ENCODE measurements around the gene ZCCHC14.

The ZCCHC14 gene

DNA sequence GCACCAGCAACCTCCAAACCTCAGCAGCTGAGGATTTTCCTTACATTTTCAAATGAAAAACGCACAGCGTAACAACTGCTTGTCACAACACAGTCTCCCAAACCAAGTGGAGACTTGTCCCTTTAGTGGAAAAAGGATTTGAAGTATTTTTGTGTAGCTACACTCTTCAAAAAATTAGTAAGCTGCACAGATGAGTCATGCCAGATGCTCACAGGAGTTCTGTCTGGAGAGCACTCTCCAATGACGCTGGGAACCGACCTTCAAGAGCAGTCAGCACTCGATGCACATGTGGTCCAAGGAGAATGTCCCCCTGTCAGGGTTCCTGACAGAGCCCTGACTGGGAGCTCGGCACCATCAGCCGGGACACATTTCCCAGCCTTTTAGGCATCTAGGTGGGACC is 60.9 kb downstream of the ZCCHC14 start:
- DNase-seq (ENCODE audit: low read depth) = no peak

DNA sequence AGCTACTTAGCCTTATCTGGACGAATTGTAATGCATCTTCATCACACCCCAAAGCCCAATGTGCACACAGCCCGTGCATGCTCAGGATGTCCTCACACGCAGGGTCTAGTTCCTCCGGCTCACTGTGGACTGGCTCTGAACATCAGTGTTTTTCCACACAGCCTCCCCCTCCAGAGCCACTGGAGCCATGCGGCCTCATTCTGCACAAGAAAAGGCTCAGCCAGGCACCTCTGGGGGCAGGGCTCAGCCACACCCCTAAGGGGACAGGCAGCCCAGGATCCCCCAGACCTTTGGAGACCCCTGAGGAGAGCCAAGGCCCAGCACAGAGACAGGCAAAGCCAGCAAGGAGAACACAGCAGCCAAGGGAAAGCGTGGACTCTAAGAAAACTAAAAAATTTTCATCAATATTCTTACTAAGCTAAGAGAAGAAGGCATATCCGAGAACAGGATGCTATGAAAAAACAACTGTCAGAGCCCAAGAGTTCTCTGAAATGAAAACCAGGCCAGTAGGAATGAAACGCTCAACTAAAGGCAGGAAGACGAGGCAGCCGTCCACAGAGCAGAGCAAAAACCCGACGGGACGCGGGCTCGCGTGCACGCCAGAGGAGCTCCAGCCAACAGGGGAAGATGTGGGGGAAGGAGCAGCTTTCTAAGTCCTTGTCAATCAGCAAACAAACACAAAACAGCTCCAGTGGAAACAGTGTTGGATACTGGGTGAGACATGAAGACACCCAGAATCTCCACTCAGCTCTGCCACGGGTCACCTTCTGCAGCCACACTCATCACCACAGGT is 66.2 kb downstream of the ZCCHC14 start:
- DNase-seq (ENCODE audit: low read depth) = no peak

DNA sequence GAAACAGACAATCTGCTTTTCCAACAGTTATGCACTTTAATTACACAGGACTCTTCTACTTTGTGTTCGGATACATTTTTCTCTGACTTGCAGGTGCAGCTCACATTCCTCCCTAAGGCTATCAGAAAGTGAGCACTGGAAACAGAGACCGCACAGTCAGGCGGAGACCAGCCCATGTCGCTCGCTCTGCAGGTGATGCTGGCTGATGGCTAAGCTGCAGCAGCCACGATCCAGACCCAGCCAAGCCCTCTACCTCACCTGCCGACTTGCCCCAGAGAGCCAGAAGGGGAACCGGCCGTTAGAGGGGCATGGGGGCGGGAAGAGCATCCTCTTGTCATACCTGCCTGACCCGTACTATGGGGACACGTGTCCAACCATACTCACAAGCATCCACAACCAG is 66.9 kb downstream of the ZCCHC14 start:
- DNase-seq (ENCODE audit: low read depth) = no peak

DNA sequence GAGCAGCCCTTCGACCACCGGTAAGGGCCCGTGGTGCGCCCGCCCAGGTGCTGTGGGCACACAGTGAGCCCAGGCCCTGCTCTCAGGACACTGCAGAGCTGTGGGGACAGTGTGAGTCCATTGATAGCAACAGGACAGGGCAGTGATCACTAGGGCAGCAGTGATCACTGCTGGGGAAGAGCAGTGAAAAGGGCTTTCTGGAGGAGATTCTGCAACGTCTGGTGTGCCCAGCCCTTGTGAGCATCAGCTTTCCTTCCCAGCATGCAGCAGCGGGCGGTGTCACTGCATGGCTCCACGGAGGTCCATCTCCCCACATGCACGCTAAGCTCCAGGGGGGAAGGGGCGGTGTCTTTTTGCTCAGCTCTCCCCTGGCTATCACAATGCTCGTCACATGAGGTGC is 68.6 kb downstream of the ZCCHC14 start:
- no peak for DNase-seq (ENCODE audit: low read depth)

DNA sequence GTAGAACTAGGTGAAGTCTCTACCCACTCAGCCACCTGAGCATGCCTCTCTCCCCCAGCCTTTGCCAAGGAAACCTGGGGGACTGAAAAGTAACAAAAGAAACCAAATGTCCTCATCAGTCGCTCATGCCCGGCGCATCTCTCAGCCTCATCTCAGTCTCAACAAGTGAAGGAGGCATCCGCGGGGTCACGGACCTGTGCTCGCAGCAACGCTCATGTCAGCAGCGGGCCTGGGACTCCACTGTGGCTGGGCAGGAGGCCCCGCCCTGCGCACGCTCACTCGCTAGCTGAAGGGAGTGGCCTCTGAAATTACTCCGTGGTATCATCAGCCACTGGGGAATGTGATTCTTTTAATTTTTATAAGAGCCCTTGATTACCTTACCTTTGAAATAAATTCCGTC is 69.4 kb downstream of the ZCCHC14 start:
- no peak for DNase-seq (ENCODE audit: low read depth)

DNA sequence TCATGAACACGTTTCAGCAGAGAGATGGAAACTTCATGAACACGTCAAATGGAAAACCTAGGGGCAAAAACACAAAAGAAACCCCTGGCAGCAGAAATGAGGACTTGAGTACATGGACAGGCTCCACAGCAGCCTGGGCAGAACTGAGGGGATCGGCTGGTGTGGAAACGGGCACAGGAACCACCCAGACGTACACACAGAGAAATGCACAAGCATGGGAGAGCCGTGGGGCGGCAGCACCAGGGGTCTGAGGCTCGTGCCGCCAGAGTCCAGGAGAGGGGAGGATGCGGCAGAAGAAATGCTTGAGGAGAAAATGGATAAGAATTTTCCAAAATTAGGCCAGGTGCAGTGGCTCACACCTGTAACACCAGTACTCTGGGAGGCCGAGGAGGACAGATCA is 70.7 kb downstream of the ZCCHC14 start:
- DNase-seq (ENCODE audit: low read depth) = no peak

DNA sequence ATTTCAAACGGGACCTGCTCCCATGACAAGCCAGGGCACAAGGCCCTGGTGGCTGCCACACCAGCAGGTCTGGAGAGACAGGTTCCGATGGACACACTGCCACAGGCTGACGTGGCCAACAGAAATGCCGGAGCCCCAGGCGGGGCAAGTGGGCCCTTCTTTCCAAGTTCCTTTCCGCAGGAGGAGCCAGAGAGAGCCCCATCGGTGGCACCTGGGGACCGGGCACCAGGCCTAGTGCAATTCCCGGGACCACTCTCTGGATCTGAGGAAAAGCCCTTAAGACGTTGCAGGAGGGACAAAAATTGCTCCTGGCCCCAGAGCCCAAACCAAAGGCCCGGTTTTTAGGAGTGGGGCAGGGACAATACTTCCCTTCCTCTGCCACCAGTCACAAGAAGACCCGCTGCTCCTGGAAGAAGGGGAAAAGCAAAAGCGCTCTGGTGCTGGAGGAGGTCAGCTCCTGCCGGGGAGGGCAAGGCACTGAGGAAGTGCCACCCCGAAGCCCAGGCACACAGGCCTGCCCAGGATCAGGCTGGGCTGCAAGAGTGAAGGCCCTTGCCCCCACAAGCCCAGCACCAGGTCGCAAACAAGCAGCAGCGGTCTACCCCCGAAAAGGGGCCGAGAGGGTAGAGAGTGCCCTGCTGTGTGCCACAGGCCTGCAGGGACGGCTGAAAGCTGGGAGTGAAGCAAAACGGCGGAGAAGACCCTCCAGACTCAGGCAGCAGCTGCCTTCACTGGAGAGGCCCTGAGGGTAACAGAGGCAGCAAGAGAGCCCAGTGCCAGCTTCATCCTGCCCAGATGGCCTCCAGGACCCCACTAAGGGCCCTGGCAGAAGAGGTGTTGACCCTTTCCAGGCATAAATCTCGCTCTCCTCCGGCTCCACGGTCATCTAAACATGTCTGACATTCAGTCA is 71.6 kb downstream of the ZCCHC14 start:
- no peak for DNase-seq (ENCODE audit: low read depth)

DNA sequence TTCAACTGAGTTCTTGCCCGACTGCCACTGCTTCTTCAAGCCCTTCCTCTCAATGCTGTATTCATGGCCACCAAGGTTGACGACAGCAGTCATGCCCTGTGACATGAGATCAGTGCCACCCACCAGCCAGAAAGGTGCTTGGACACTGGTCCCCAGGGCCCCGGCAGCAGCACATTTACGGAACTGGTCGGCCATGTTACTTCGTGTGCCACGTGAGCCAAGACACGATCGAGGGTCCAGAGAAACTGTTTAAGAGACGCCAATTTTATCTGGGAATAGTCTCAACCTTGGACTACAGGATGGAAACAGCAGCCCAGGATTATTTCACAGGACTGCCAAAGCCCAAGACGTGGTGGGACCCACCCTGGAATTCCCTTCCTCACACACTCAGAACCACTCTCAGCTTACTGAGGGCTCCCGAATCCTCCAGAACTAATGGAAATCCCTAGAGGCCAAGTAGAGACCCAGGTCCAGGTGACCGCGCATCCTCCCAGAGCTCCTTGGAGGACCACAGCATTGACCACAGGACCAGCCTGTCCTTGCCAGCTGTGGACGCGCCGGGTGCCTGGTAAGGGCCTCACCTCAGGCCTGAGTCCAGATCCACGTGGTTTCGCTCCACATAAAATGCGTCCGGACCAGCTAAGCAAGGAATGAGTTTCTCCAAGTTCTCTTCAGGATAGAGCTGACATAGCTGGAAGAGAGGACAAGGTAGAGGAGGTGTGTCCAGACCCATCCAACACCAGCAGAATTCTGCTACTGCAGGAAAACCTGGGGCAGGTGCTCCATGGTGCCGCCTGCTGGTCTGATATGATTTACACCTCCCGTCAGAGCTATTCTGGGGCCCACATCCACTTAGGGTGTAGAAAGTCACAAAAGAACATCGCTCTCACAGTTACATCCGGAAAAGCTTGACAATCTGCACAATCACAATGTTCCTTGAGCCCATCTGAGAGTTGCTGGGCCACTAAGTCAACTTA is 72.5 kb downstream of the ZCCHC14 start:
- no peak for DNase-seq (ENCODE audit: low read depth)

DNA sequence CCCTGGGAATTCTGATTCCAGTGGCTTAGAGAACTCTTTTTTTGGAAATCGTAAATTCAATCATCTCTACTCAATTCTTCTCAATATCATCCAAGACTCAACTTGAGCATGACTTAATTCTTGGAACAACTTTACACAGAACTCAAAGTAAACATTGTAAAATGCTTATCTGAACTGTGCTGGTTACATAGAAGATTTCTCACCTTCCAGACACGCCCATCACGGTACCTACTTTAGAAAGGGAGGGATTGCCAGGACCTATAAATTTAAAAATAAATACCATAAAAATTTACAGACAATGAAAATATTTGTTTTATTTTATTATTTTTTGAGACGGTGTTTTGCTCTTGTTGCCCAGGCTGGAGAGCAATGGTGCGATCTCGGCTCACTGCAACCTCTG is 74.2 kb downstream of the ZCCHC14 start:
- DNase-seq (ENCODE audit: low read depth) = no peak

DNA sequence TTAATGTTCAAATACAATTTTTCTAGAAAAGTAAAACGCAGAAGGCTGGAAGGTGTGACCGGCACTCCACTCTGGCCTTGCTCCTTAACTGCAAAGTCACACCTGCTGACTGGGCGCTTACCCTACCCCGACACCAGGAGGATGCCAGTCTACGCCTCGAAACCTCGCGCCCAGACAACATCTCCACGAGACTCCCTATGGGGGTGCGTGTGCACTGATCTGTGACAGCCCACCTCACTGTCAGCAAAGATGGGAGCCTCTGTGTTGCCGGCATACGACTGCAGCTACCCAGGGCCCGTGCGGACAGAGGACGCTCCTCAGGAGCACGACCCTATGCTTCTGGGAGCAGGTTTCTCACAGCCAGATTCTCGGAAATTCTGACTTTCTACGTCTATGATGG is 74.6 kb downstream of the ZCCHC14 start:
- DNase-seq (ENCODE audit: low read depth) = no peak

DNA sequence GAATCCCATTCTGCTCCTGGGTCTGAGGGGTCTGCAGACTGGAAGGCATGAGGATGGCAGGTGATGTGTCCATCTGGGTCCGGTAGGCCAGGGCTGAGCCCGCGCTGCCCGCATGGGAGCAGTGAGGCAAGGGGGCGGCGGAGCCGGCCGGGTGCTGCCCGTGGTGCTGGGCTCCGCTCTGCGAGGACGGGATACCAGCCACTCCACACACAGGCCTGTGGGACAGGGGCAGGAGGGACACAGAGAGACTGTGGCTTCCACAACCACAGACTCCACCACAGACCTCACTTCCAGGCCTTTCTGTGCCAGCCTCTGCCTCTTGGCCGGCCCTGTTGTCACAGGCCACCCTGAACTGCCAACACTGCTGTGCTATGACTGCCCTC is 75.3 kb downstream of the ZCCHC14 start:
- no peak for DNase-seq (ENCODE audit: low read depth)

DNA sequence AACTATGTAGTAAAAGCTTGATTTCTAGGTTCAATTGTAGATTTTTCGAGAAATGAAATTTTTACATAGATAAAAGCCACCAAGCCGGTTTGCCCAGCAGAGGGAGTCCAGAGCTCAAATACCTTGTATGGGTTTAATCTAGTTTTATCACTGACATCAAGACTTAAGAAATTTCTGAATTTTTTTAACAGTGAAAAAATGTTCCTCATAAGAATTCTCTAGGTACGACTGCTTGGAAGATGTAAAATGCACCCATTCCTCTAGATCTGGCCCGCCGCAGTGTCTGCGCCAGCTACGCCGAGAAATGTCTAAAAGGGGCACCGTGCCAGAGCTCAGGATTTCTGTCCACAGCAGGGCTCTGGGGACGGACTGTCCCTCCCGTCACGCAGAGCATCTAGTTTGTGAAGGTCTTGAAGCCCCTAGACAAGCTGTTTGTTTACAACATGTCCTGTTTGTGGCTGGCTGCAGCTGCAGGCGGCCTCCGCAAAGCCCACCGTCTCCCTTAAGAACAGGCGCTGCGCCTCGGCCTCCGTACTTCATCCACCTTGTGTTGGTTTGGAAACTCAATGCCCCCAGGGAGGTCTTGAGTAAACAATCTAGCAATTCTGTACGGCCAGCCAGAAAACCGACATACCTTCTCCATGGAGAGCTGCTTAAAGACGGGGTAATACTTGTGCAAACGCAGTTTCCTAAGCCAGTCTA is 75.8 kb downstream of the ZCCHC14 start:
- peak; percentile 24 for DNase-seq (ENCODE audit: low read depth)

DNA sequence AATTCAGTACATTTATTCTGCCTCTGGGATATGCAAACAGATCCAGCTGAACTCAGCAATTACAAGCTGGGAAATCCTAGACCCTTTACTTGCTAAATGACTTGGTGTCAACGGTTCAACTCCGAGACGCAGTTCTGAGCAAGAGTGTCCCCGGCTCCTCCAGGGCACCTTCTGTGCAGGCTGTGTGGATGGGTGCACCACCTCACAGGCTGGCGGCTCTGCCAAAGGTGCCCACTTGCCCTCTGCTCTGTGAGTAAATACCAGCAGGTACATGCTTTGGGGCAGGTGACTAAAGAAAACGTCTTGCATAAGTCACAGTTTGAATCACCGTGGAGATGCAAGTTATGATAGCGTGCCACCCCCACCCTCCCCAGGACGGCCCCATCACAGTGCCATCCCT is 77.4 kb downstream of the ZCCHC14 start:
- no peak for DNase-seq (ENCODE audit: low read depth)

DNA sequence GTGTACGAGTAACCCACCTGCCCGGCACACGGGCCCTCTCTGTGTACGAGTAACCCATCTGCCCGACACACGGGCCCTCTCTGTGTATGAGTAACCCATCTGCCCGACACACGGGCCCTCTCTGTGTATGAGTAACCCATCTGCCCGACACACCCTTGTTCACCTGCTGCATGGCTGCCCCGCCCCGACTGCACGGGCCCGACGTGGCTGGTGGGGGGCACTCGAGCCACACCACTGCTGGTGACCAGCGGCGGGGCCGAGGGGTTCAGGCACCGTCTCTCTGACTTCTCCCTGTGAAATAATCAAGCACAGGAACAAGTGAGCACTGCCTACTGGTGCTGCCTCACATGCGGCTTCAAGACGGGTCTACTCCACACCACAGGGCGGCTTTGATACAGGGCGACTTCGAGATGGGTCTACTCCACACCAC is 78.6 kb downstream of the ZCCHC14 start:
- DNase-seq (ENCODE audit: low read depth) = no peak

DNA sequence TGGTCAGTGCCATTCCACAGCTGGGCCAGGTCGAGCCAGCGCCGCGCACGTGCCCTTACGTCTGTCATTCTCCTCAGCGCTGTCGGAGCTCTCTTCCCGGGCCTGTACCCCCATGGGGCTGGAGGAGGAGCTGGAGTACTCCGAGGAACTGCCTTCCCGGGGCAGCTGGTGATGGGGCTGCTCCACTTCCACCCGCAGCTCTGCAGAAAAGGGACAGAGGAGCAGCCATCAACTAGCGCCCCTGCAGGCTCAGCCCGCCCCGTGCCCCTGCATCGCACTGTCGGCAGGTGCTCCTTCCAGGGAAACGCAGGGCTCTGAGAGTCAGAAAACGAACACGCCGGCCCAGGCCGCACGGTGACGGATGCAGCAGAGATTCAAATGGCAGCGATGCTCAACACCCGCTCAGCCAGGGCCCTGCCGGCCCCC is 79.8 kb downstream of the ZCCHC14 start:
- no peak for DNase-seq (ENCODE audit: low read depth)

DNA sequence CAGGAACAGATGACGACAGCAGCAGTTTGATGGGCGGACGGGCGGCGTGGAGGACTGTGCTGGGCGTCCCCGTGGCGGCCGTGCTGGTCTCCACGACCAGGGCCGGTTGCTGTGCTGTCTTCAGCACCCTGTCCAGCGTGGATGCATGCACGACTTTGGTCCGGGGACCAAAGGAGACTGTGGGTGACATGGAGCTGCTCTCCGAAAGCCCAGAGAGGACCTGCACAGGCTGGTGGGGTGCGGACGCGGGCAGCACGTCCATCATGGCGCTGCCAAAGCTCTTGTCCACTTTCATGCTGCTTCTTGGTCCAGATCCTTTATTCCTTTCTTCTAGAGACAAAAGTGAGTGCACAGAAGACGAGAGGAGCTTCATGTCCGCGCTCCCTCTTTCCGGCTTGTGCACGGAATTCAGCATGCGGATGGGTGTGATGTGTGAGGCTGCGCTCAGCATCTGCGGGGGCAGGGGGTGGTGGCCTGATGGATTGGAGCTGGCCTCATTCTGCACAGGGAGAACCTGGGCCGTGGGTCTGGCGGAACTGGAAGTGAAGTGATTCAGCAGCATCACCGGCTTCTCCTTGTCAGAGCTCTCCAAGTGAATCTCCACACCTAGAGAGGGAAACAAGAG is 80.3 kb downstream of the ZCCHC14 start:
- DNase-seq (ENCODE audit: low read depth) = no peak

DNA sequence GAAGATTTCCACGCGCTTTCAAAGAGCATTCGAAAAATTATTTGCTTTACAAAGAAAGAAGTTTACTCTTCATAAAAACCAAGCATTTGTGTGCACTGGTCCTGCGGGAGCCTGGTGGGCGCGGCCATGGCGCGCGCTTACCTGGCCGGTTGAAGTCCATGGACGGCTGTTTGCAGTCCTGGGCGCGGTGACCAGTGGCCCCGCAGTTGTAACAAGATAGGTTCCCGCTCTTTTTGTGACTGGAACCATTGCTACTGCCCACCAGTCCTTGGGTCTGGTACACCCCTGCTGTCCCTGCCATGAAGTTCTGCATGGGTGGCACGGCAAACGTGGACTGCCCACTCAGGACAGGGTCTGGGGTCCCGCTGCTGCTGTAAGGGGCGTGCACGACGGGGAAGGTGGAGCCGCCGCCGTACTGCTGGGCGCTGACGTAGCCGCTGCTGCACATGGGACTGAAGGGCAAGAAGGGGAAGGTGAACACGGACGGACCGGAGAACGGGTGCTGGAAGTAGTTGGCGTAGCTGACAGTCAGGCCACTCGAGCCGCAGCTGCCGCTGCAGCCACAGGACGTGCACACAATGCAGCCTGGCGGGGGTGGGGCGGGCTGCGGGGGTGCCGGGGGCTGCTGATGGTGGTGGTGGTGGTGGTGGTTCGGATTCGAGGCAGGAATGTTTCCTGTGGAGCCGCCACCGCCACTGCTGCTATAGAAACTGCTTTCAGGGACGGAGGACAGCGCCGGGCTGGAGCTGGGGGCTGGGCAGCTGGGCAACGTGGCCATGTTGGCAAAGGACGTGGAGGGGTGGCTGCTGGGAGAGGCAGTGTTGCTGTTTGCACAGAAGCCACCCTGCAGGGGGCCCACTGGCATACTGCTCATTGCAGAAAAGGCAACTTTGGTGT is 81.2 kb downstream of the ZCCHC14 start:
- DNase-seq (ENCODE audit: low read depth) = no peak

DNA sequence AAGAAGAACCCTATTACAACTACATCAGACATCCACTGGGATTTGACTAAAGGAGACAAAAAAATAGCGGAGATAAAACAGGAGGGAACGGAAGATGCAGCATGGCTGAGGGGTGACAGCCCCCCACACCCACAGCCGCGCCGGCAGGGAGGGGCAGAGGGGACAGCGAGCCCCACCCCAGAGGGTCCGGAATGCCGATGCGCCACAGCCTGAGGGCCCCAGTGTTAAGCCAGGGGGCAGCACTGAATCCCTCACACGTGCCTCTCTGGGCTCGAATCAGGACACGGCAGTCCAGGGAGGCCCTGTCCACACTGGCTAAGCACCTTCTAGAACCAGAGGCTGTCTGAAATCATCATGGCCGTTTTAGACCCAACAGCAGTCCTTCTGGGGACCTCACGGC is 81.9 kb downstream of the ZCCHC14 start:
- no peak for DNase-seq (ENCODE audit: low read depth)

DNA sequence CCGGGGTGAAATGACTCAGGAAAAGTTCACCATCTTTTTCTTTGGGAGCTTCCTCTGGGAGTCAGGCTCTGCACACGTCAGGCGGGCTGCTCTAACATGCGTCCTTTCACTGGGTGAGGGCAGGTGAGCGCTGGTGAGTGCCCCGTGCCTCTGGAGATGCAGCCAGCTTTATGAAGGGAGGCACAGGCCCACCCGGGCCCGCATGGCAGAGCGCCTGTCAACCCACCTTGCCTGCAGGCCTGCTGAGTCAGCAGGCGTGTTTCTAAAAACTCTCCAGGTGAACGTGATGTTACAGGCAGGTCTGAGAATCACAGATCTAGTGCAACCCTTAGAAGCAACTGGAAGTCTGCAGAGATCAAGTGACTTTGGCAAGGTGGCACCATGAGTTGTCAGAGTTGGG is 82.3 kb downstream of the ZCCHC14 start:
- no peak for DNase-seq (ENCODE audit: low read depth)

DNA sequence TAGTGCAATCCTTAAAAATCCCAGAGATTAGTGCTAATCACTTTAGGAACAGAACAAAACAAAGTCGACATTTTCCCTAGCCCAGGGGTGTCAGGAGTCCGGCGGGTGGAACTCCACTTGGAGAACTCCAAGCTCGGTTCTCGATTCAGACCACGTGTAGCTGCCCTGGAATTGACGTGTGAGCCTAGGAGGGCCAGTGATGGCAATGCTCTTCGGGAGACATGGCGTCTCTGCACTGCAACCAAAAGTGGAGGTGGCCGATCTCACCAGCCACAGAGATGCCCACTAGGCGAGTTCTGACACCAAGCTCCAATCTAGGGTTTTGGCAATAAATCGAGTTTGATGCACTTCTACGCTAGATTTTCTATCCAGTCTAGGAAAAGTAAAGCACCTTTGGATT is 83.0 kb downstream of the ZCCHC14 start:
- no peak for DNase-seq (ENCODE audit: low read depth)

All from activated T-cell treated with anti-CD3 and anti-CD28 coated beads for 1 hour (primary cell).